ENCODE results near the gene ARHGAP42.

DNA sequence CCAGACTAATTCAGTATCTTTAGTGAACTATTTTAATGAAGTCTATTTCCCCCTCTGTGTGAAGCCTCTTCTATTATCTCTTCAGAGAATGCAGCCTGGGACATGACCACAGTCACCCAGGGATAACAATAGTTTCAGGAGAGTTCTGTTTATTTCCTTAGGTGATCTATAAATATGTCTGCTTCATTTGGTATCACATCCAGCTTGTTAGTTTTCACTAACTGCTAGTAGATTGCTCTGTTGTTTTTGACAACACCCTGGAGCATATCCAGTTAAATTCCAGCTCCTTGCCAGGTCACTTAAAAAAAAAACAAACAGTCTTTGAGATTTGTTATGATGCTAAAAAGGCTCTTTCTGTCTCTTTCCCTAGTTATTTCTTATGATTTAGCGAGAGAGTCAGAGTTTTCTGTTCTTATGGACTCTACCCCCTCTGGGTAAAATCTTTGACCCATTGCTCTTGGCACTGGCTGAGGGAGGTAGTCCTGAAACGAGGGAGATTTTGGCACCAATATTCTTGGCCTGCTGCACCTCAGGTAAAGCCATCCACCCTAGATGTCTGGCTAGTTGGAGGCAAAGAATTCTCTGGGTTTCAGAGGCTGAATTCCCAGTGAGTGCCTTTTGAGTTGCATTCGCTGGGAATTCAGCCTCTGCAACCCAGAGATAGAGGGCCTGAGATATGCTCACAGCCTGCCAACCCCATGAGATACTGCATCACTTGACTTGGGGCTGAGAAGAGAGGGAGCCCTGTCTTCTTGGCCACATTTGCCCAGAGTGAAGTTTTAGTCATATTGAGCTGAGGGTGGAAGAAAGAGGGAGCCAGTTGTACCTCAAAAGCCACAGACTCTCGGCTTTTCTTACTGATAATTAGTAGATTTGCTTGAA is 283.4 kb downstream of the ARHGAP42 start:
- TF ChIP-seq CTCF (IDR thresholded peaks at IDR 0.05; ENCODE audit: insufficient read depth, low read depth, low read length) (no peak), EZH2 (IDR thresholded peaks at IDR 0.05; ENCODE audit: insufficient read depth, low read length) (no peak)
